NT2/D1 (cell line): ENCODE measurements around the gene PTPRG.

ENCODE experiments used
- DNase-seq: peaks from one replicate; pipeline ENCODE4 v3.0.0-alpha.2; 2011; ENCODE audit warnings: low read depth, low spot score
- H3K27me3 ChIP-seq: 2 replicates; pipeline ENCODE4 v1.6.0; 2011; ENCODE audit warnings: mild to moderate bottlenecking; ENCODE audit not compliant: insufficient read length, insufficient read depth
- H3K36me3 ChIP-seq: 2 replicates; pipeline ENCODE4 v1.6.1; 2011; ENCODE audit warnings: mild to moderate bottlenecking, low read length, mixed read lengths; ENCODE audit not compliant: insufficient read depth, insufficient read length
- H3K4me1 ChIP-seq: 2 replicates; pipeline ENCODE4 v1.5.1; 2011; ENCODE audit not compliant: insufficient read depth, insufficient read length
- H3K4me3 ChIP-seq: 2 replicates; pipeline ENCODE4 v1.5.1; 2011; ENCODE audit warnings: low read depth; ENCODE audit not compliant: insufficient read length
- H3K9ac ChIP-seq: 2 replicates; pipeline ENCODE4 v1.6.0; 2011; ENCODE audit warnings: low read depth; ENCODE audit not compliant: insufficient read length
- H3K9me3 ChIP-seq: 2 replicates; pipeline ENCODE4 v1.5.1; 2011; ENCODE audit warnings: mild to moderate bottlenecking, low read length; ENCODE audit not compliant: insufficient read depth
- SUZ12 ChIP-seq: IDR thresholded peaks from 2 replicates; pipeline ENCODE4 v1.6.1; 2011; ENCODE audit not compliant: insufficient read length, insufficient read depth; ENCODE audit errors: extremely low read depth
- YY1 ChIP-seq: IDR thresholded peaks from 2 replicates; pipeline ENCODE4 v1.6.1; 2011; ENCODE audit not compliant: insufficient read length, insufficient read depth
- ZNF274 ChIP-seq: IDR thresholded peaks from 2 replicates; pipeline ENCODE4 v1.6.1; 2011; ENCODE audit warnings: mild to moderate bottlenecking, low read depth, low read length

PTPRG gene

DNA sequence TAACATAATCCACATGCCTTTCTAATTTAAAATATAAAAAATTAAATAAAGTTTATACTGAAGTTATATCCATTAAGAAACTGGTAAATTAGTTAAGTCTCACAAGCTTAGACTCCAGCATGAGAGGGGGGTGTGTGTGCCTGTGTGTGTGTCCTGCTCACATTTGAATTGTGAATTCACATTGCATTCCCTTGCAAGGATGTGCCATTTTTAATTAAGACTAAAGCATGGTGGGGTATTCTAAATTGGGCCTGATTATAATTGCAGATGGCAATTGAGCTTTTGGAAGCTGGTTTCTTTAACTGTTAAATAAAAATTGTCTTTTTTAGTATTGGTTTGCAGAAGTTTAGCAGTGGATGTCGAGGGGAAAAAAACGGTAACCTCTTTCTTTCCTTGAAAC is 56.9 kb downstream of the PTPRG start:
- Histone ChIP-seq H3K4me1 (no peaks in the 10 kb centered on the region), H3K9me3 (no peaks in the 10 kb centered on the region), H3K4me3 (no peak overlapping the region), H3K9ac (no peak overlapping the region), H3K27me3 (no peaks in the 10 kb centered on the region), H3K36me3 (peaks cover 19% of the 10 kb centered on the region)
- DNase-seq: no peak
- no peak for TF ChIP-seq ZNF274
- TF ChIP-seq YY1: no peak
- TF ChIP-seq SUZ12: no peak

- Histone ChIP-seq H3K4me3 (no peak overlapping the region), H3K9me3 (no peaks in the 10 kb centered on the region), H3K36me3 (peaks cover 25% of the 10 kb centered on the region), H3K4me1 (no peaks in the 10 kb centered on the region), H3K27me3 (no peaks in the 10 kb centered on the region), H3K9ac (no peak overlapping the region)
- TF ChIP-seq SUZ12 (no peak), YY1 (no peak), ZNF274 (no peak)
- DNase-seq: no peak
Observed at GRCh38 chr3:61618871-61619270, 57.5 kb downstream of the PTPRG start.

GRCh38 chr3:61620073-61620472 is 58.7 kb downstream of the PTPRG start:
- H3K27me3 ChIP-seq: no peaks in the 10 kb centered on the region
- DNase-seq: no peak
- H3K9me3 ChIP-seq: no peaks in the 10 kb centered on the region
- H3K36me3 ChIP-seq: peaks cover 26% of the 10 kb centered on the region
- no peaks in the 10 kb centered on the region for H3K4me1 ChIP-seq
- H3K9ac ChIP-seq: no peak overlapping the region
- no peak overlapping the region for H3K4me3 ChIP-seq
- TF ChIP-seq SUZ12: no peak
- TF ChIP-seq ZNF274: no peak
- no peak for TF ChIP-seq YY1

DNA sequence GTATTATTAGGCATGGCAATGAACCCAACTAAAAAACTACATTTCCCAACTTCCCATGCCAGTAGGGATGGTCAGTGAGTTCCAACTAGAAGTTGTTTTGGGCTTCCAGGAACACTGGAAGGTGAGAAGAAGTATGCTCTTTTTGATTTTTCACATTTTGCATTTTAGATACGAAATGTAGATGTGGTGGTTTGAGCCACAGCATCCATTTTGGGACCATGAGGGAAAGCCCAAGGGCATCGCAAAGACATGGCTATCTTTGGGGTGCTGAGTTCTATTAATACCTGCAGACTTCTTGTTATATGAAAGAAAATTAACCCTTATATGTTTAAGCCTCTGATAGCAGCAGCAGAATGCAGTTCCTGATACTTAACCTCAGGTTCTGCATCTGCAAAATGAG is 62.9 kb downstream of the PTPRG start:
- TF ChIP-seq ZNF274: no peak
- Histone ChIP-seq H3K36me3 (peaks cover 19% of the 10 kb centered on the region), H3K9ac (no peak overlapping the region), H3K4me1 (no peaks in the 10 kb centered on the region), H3K27me3 (no peaks in the 10 kb centered on the region), H3K4me3 (no peak overlapping the region), H3K9me3 (no peaks in the 10 kb centered on the region)
- DNase-seq: no peak

DNA sequence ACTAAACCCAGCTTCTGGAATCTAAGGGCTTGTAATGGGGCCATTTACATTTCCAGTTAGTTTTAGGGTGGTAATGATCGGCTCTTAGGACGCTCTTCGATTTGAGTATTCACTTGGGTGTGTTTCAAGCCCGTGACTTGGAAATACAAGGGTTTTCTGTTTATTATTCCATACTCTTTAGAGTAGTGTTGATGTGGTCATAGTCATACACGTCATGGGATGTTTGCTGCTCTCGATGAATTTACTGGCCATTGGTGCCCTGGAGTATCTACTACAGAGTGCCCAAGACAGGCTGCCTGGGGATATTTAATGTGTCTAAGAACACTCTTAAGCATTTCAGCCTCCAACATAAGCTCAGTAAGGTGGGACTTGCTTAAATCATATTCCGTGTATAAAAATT is 64.1 kb downstream of the PTPRG start:
- no peak for TF ChIP-seq SUZ12
- no peak for TF ChIP-seq YY1
- TF ChIP-seq ZNF274: no peak
- Histone ChIP-seq H3K4me3 (no peak overlapping the region), H3K9ac (no peak overlapping the region), H3K27me3 (no peaks in the 10 kb centered on the region), H3K36me3 (peaks cover 19% of the 10 kb centered on the region), H3K9me3 (no peaks in the 10 kb centered on the region), H3K4me1 (no peaks in the 10 kb centered on the region)
- DNase-seq: no peak

GRCh38 chr3:61626484-61626883 is 65.1 kb downstream of the PTPRG start:
- H3K4me1 ChIP-seq: no peaks in the 10 kb centered on the region
- no peaks in the 10 kb centered on the region for H3K9me3 ChIP-seq
- peaks cover 19% of the 10 kb centered on the region for H3K36me3 ChIP-seq
- no peak for DNase-seq
- H3K9ac ChIP-seq: no peak overlapping the region
- no peaks in the 10 kb centered on the region for H3K27me3 ChIP-seq
- TF ChIP-seq YY1 (no peak), SUZ12 (no peak), ZNF274 (no peak)
- no peak overlapping the region for H3K4me3 ChIP-seq

GRCh38 chr3:61627768-61628185 is 66.4 kb downstream of the PTPRG start:
- Histone ChIP-seq H3K9ac (no peak overlapping the region), H3K9me3 (no peaks in the 10 kb centered on the region), H3K27me3 (no peaks in the 10 kb centered on the region), H3K36me3 (peaks cover 19% of the 10 kb centered on the region), H3K4me1 (no peaks in the 10 kb centered on the region), H3K4me3 (no peak overlapping the region)
- DNase-seq: no peak
- no peak for TF ChIP-seq SUZ12

DNA sequence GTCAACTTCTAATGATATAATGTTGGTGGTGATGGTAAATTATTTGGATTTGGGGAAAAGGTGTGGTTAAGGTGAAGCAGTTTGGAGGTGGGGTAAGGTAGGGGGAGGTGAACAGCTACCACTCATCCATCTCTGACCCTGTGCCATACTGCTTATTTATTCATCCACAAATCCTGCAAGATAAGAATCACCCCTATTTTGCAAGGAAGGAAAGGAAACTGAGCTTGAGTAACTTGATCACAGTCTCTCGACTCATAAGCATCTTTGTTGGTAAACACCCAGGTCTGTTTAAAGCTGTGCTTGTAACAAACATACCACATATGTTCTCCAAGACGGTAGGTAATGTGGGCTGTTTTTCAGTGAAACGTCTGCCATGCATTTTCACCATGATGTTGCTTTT is 67.3 kb downstream of the PTPRG start:
- Histone ChIP-seq H3K9ac (no peak overlapping the region), H3K4me1 (no peaks in the 10 kb centered on the region), H3K27me3 (no peaks in the 10 kb centered on the region), H3K4me3 (no peak overlapping the region), H3K9me3 (no peaks in the 10 kb centered on the region), H3K36me3 (peaks cover 11% of the 10 kb centered on the region)
- DNase-seq: no peak
- TF ChIP-seq SUZ12 (no peak), YY1 (no peak), ZNF274 (no peak)
